Fibroblast of lung (primary cell): ENCODE data around the gene FHOD3.

ENCODE experiments used
- CTCF ChIP-seq, 2 donors: IDR thresholded peaks in 1 of 2; conservative IDR thresholded peaks in 1 of 2; 1 replicate in 1 of 2; 2 replicates in 1 of 2; pipeline ENCODE4 v1.5.1; 2011 to 2012; ENCODE audit warnings: low read length in 2 of 2, control low read depth in 1 of 2, inconsistent platforms in 1 of 2, low read depth in 1 of 2, mild to moderate bottlenecking in 1 of 2
- EZH2 ChIP-seq: IDR thresholded peaks from 2 replicates; pipeline ENCODE4 v1.5.1; 2012; ENCODE audit warnings: low read length, control low read depth, mild to moderate bottlenecking; ENCODE audit errors: missing control alignments

GRCh38 chr18:36427831-36428230, 130.3 kb downstream of the FHOD3 start:
- TF ChIP-seq CTCF (conservative IDR thresholded peaks at IDR 0.05 in 1 of 2, IDR thresholded peaks at IDR 0.05 in 1 of 2; ENCODE audit: low read depth in 1 of 2, low read length in 2 of 2): no peak
- TF ChIP-seq EZH2: no peak
